Measurements from ENCODE around the gene PRR30.

- TF ChIP-seq MAX (IDR thresholded peaks at IDR 0.05) (no peak), REST (IDR thresholded peaks at IDR 0.05; ENCODE audit: low read depth) (no peak), TEAD4 (IDR thresholded peaks at IDR 0.05) (no peak), YY1 (IDR thresholded peaks at IDR 0.05; ENCODE audit: low read depth) (no peak; the same call in 1 of the 2 replicates), EP300 (IDR thresholded peaks at IDR 0.05; ENCODE audit: borderline replicate concordance) (no peak), EGR1 (IDR thresholded peaks at IDR 0.05) (no peak), CREB1 (IDR thresholded peaks at IDR 0.05; ENCODE audit: low read depth) (peak; percentile 51; the same call in 1 of the 2 replicates)
These were observed 5.1 kb downstream of the PRR30 start, which contains the start of gene PREB for GRCh38 chr2:27133905-27134780.
